LNCaP clone FGC (cell line): Measurements from ENCODE around the gene NGEF.

Experiments
- DNase-seq: peaks from one replicate; pipeline ENCODE4 v3.0.0-alpha.2; 2011; ENCODE audit warnings: low read depth
- H3K4me3 ChIP-seq: 2 replicates; pipeline ENCODE4 v1.5.1; 2011; ENCODE audit warnings: mild to moderate bottlenecking, low read depth, low read length, control low read depth
- CTCF ChIP-seq: IDR thresholded peaks from 2 replicates; pipeline ENCODE4 v1.5.1; 2012; ENCODE audit warnings: mild to moderate bottlenecking; ENCODE audit not compliant: control insufficient read depth, insufficient read depth; ENCODE audit errors: extremely low read depth

The NGEF gene

GRCh38 chr2:233051241-233052149 lies 38.4 kb upstream of the NGEF start:
- DNase-seq: no peak
- no peak overlapping the region for H3K4me3 ChIP-seq
- no peak for TF ChIP-seq CTCF

DNA sequence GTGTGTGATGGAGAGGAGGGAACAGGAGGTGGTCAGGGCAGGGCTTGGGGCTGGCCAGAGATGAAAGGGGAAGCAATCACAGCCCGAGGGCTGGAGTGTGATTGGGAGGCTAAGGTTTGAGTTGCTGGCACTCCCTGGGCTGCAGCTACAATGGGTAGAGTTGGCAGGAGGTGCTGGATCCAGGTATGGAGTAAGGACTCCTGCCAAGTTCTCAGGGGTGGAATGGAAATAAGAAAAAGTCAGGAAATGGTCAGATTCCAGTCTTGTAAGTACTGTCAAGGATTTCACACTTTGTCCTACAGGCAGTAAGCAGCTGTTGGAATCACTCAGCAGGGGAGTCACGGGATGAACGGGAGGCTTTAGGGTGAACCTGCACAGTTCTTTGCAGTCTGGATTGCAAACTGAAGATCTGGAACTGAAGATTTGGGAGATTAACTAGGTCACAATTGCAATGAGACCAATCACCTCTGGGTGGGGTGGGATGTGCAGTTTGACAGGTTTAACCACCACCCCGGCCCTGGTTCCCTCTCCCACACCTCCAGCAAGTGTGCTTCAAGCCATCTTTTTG lies 36.2 kb upstream of the NGEF start:
- TF ChIP-seq CTCF: no peak
- no peak for DNase-seq

DNA sequence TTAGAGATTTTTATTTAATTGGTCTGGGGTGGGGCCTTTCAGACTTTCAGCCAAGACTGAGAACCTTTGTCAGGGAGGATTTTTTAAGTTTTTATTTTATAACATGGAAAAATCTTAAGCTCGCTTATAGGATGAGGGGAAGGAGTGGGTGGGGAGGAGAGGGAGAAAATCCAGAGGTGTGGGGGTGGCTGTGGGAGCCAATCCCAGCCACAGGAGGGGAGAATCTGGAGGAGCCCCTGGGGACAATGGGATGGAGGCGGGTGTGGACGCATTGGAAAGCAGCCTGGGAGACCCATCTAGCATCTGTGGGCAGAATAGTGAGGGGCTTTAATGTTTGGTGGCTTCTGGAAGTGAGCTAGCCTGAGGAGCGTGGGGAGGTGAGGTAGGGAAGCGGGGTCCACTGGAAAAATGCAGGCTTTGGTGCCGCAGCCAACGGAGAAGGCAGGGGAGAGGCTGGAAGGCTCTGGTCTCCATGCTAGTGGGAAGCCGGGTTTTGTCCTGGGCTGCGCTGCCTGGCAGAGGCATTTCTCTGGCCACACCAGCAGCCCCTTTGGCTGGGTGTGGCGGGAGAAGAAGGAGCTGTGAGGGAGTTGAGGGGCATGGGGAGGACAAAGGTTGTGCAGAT lies 35.6 kb upstream of the NGEF start:
- no peak for TF ChIP-seq CTCF
- no peak overlapping the region for H3K4me3 ChIP-seq
- DNase-seq: no peak

More for the DNA sequence above, 36.2 kb upstream of the NGEF start:
- no peak overlapping the region for H3K4me3 ChIP-seq

DNA sequence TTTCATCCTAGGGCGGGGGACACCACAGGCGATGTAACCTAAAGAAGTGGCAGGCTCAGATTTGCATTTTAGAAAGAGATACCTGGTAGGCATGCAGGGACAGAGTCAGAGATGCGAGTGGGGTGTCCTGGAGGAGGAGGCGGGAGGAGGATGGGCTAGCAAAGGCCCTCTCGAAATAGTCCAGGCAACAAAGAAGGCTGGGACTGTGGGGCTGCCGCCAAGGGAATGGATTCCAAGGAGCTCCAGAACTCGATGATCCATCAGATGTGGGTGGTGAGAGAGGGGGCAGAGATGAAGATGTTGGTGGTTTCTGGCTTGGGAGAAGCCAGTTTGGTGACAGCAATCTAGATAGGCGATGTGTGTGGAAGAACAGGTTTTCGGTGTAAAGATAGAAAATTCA lies 34.6 kb upstream of the NGEF start:
- no peak for TF ChIP-seq CTCF
- DNase-seq: no peak
- H3K4me3 ChIP-seq: no peak overlapping the region

DNA sequence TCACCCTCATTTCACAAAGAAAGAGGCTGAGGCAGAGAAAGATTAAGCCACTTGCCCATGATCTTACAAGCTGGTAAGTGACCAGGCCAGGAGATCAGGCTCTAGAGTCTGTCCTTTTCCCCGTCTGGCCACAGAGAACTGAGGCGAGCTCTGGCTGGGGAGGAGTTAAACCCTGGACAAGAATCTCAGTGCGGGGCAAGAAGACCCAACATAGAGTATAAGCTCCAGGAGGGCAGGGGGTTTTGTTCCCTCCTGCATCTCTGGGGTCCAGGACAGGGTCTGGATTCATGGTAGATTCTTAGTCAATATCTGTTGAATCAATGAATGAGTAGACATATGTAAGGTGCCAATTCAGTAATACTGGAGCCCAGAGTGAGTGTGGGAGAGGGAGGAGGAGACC lies 34.1 kb upstream of the NGEF start:
- TF ChIP-seq CTCF: no peak
- no peak overlapping the region for H3K4me3 ChIP-seq
- no peak for DNase-seq

DNA sequence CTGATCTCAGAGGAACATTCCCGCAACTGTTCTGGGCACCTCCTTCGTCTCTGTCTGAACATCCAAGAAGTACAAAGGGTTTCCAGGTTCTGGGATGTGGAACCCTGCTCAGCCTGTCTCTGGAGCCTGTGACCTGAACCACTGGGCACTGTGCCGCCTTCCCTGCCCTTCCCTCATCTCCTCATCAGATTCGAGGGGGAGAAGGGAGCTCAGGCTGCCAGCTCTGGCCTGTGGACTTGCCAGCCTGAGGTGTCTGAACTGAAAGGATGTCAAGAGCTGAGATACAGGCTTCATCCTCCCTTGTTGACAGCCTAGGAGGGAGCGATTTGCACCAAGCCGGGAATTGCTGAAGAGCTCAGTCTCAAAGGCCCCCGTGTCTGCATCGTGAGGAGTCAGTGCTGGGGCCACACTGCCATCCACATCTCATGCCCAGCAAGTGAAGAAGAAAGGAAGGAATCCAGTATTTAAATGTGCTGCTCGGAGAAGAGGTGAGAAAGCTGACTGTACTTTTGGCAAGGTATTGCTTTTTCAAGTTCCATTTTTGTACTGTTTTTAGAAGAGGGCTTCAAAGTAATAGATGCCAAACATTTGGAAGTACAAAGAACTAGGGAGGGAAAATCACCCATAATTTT lies 32.0 kb upstream of the NGEF start:
- TF ChIP-seq CTCF: no peak
- DNase-seq: no peak
- H3K4me3 ChIP-seq: no peak overlapping the region
